ENCODE data around the gene C5. TPM values are rescaled to one million over a fixed set of nuclear protein-coding genes. Genes with fewer than 3 reads are reported as not detected.

C5 gene
- total RNA-seq, 1 donor from 2014 or later, result 5.5 TPM

DNA sequence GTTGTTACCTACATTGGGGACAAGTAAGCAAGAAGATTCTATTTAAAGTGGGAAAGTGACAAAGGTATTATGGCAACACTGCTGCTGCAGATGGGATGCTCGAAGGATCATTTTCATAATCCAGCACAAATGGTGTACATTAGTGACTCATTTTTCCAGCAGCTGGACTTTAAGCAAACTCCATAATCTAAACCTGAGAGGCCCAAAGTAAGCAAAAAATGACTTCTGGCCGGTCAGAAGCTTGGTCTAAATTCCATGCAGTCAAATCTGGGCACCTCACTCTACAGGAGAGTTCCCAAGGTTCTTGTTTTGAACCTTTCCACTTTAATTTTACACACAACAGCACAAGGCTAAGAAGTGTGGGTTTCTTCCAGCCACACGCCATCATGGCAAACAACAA lies 79.8 kb downstream of the C5 start:
- H3K9me3 Mint-ChIP-seq, result no peaks in the 10 kb centered on the region
- DNase-seq (ENCODE audit: low spot score), result no peak
- Histone ChIP-seq H3K4me3 (no peak overlapping the region), H3K27ac (no peak overlapping the region), H3K27me3 (no peaks in the 10 kb centered on the region), H3K9me3 (ENCODE audit: low read depth) (no peaks in the 10 kb centered on the region), H3K79me2 (ENCODE audit: low read depth) (no peaks in the 10 kb centered on the region), H3K36me3 (no peaks in the 10 kb centered on the region), H3K9ac (no peak overlapping the region), H3F3A (ENCODE audit: low read depth) (peaks cover 26% of the 10 kb centered on the region), H3K4me1 (peaks cover 21% of the 10 kb centered on the region), H2AFZ (replicated peaks) (no peak overlapping the region), H3K4me2 (no peak overlapping the region), H4K20me1 (ENCODE audit: low read depth) (no peaks in the 10 kb centered on the region)
- no peak overlapping the region for H3K27ac Mint-ChIP-seq
- peaks cover 2% of the 10 kb centered on the region for H3K27me3 Mint-ChIP-seq (ENCODE audit: insufficient read depth, low read depth)
- no peak overlapping the region for H3K4me3 Mint-ChIP-seq
- H3K36me3 Mint-ChIP-seq, result peaks cover 2% of the 10 kb centered on the region
- TF ChIP-seq, protein P1, sequence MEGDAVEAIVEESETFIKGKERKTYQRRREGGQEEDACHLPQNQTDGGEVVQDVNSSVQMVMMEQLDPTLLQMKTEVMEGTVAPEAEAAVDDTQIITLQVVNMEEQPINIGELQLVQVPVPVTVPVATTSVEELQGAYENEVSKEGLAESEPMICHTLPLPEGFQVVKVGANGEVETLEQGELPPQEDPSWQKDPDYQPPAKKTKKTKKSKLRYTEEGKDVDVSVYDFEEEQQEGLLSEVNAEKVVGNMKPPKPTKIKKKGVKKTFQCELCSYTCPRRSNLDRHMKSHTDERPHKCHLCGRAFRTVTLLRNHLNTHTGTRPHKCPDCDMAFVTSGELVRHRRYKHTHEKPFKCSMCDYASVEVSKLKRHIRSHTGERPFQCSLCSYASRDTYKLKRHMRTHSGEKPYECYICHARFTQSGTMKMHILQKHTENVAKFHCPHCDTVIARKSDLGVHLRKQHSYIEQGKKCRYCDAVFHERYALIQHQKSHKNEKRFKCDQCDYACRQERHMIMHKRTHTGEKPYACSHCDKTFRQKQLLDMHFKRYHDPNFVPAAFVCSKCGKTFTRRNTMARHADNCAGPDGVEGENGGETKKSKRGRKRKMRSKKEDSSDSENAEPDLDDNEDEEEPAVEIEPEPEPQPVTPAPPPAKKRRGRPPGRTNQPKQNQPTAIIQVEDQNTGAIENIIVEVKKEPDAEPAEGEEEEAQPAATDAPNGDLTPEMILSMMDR (IDR thresholded peaks at IDR 0.05), result no peak
- TF ChIP-seq EZH2phosphoT487 (IDR thresholded peaks at IDR 0.05) (no peak), EZH2 (IDR thresholded peaks at IDR 0.05) (no peak)
- H3K4me1 Mint-ChIP-seq, result peaks cover 17% of the 10 kb centered on the region

DNA sequence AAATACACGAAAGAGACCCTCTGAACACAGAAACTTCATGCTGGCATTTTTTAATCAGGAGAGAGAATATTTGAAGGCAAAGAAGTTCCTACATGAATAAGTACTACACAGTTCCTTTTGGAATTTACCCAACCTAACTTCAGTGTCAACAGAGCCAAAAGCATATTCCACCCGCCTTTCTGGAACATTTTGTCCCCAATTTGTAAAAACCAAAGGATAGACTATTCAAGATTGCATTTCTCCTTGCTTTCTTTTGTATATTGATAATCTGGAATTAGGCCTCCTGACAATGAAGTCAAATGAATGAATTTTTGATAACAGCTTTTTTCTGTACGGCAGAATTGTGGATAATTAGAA lies 84.1 kb downstream of the C5 start:
- H2AFZ ChIP-seq (replicated peaks), result no peak overlapping the region
- H3K27me3 Mint-ChIP-seq (ENCODE audit: insufficient read depth, low read depth), result peaks cover 2% of the 10 kb centered on the region
- no peaks in the 10 kb centered on the region for H3K79me2 ChIP-seq (ENCODE audit: low read depth)
- no peak for DNase-seq (ENCODE audit: low spot score)
- no peak for TF ChIP-seq EZH2phosphoT487 (IDR thresholded peaks at IDR 0.05)
- TF ChIP-seq, protein P1 (IDR thresholded peaks at IDR 0.05), result no peak
- no peak for TF ChIP-seq EZH2 (IDR thresholded peaks at IDR 0.05)
- H3K9me3 Mint-ChIP-seq, result no peaks in the 10 kb centered on the region
- peaks cover 38% of the 10 kb centered on the region for H3K4me1 Mint-ChIP-seq
- no peaks in the 10 kb centered on the region for H3K27me3 ChIP-seq
- peaks cover 9% of the 10 kb centered on the region for H3K36me3 Mint-ChIP-seq
- no peaks in the 10 kb centered on the region for H3K9me3 ChIP-seq (ENCODE audit: low read depth)
- H3K27ac ChIP-seq, result peak overlapping the region; percentile 69
- peak overlapping the region; percentile 33 for H3K4me3 ChIP-seq
- no peaks in the 10 kb centered on the region for H4K20me1 ChIP-seq (ENCODE audit: low read depth)
- H3K36me3 ChIP-seq, result no peaks in the 10 kb centered on the region
- H3K4me2 ChIP-seq, result peak overlapping the region; percentile 69
- H3K9ac ChIP-seq, result no peak overlapping the region
- peaks cover 34% of the 10 kb centered on the region for H3K4me1 ChIP-seq
- H3F3A ChIP-seq (ENCODE audit: low read depth), result peaks cover 32% of the 10 kb centered on the region
- peak overlapping the region; percentile 99 for H3K27ac Mint-ChIP-seq
- peak overlapping the region; percentile 61 for H3K4me3 Mint-ChIP-seq

DNA sequence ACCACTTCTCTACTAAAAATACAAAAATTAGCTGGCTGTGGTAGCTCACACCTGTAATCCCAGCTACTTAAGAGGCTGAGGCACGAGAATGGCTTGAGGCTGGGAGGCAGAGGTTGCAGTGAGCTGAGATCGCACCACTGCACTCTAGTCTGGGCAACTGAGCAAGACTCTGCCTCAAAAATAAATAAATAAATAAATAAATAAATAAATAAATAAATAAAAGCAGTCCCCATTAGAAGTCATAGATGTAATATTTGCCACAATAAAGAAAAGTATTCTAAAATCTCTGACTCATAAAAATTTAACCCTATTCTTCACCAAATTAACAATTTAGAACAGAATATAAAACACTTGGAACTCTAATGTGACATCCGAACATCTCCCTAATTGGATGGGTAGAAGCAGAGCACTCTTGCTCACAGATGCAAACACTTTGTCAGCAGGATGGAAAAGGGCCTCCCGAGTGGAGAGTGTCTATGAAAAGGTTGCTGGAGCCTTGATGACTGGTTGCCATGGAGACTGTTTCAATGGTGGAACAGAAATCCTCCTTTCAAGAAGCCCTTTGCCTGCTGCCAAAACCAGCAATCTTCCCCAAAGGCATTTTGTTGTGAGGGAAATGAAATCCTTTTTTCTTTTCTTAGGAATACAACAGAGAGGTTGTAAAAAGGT lies 84.6 kb downstream of the C5 start:
- Histone ChIP-seq H3K36me3 (no peaks in the 10 kb centered on the region), H4K20me1 (ENCODE audit: low read depth) (no peaks in the 10 kb centered on the region), H3K27me3 (no peaks in the 10 kb centered on the region), H3K9ac (no peak overlapping the region), H3K4me3 (peak overlapping the region; percentile 33), H3F3A (ENCODE audit: low read depth) (peaks cover 32% of the 10 kb centered on the region), H3K27ac (peak overlapping the region; percentile 69), H3K4me1 (peaks cover 34% of the 10 kb centered on the region), H3K4me2 (peak overlapping the region; percentile 69), H3K79me2 (ENCODE audit: low read depth) (no peaks in the 10 kb centered on the region), H3K9me3 (ENCODE audit: low read depth) (no peaks in the 10 kb centered on the region), H2AFZ (replicated peaks) (no peak overlapping the region)
- DNase-seq (ENCODE audit: low spot score), result peak; percentile 92
- Mint-ChIP-seq H3K36me3 (peaks cover 9% of the 10 kb centered on the region), H3K27ac (peak overlapping the region; percentile 99), H3K4me3 (peak overlapping the region; percentile 61), H3K27me3 (ENCODE audit: insufficient read depth, low read depth) (peaks cover 2% of the 10 kb centered on the region), H3K4me1 (peaks cover 38% of the 10 kb centered on the region), H3K9me3 (no peaks in the 10 kb centered on the region)
- TF ChIP-seq, protein P1 (IDR thresholded peaks at IDR 0.05), result no peak
